HepG2 (cell line): ENCODE measurements around the gene FMC1. TPM values are rescaled to one million over a fixed set of nuclear protein-coding genes. Genes with fewer than 3 reads are reported as not detected.

Experiments used
- DPF2 ChIP-seq: sonication (generic); formaldehyde crosslinking; IDR thresholded peaks from 2 replicates; pipeline ENCODE4 v1.4.0; 2020; ENCODE audit warnings: mild to moderate bottlenecking, low read depth, missing genetic modification reagents, borderline replicate concordance
- HMGA1 ChIP-seq: sonication (generic); formaldehyde crosslinking; conservative IDR thresholded peaks from 2 replicates; pipeline ENCODE4 v1.4.0; 2020; ENCODE audit warnings: missing genetic modification reagents
- HNRNPL ChIP-seq: fragments of 200-400 bp; formaldehyde crosslinking; IDR thresholded peaks from 2 replicates; pipeline ENCODE4 v1.6.1; 2017; ENCODE audit warnings: mild to moderate bottlenecking, low read depth, low read length
- KLF12 ChIP-seq: sonication (generic); formaldehyde crosslinking; IDR thresholded peaks from 2 replicates; pipeline ENCODE4 v1.4.0; 2020; ENCODE audit warnings: missing genetic modification reagents, borderline replicate concordance
- MED1 ChIP-seq: sonication (generic); formaldehyde crosslinking; IDR thresholded peaks from 2 replicates; pipeline ENCODE4 v1.4.0; 2020; ENCODE audit warnings: missing genetic modification reagents
- NAIF1 ChIP-seq: sonication (generic); formaldehyde crosslinking; IDR thresholded peaks from 2 replicates; pipeline ENCODE4 v1.5.0; 2020; ENCODE audit warnings: mild to moderate bottlenecking, missing genetic modification reagents, borderline replicate concordance
- POLR2AphosphoS2 ChIP-seq: IDR thresholded peaks from 2 replicates; pipeline ENCODE4 v1.6.1; 2011; ENCODE audit warnings: low read depth, low read length, improper control_type of control experiment
- PPARG ChIP-seq: conservative IDR thresholded peaks from 2 replicates; pipeline ENCODE4 v1.6.1; 2016; ENCODE audit warnings: missing biosample characterization, missing genetic modification reagents
- PRPF4 ChIP-seq: fragments of 200-400 bp; formaldehyde crosslinking; IDR thresholded peaks from 2 replicates; pipeline ENCODE4 v1.6.1; 2016; ENCODE audit warnings: low read length, low read depth; ENCODE audit not compliant: poor library complexity, severe bottlenecking
- SRY ChIP-seq: sonication (generic); formaldehyde crosslinking; IDR thresholded peaks from 2 replicates; pipeline ENCODE4 v1.8.0; 2022; ENCODE audit warnings: mild to moderate bottlenecking, missing genetic modification reagents
- ZBTB7A ChIP-seq: sonication (generic); formaldehyde crosslinking; IDR thresholded peaks from 2 replicates; pipeline ENCODE4 v1.8.0; 2022; ENCODE audit warnings: mild to moderate bottlenecking, missing genetic modification reagents
- ZFP41 ChIP-seq: sonication (generic); formaldehyde crosslinking; IDR thresholded peaks from 2 replicates; pipeline ENCODE4 v1.4.0; 2020; ENCODE audit warnings: mild to moderate bottlenecking, missing genetic modification reagents, borderline replicate concordance
- ZNF17 ChIP-seq: sonication (generic); formaldehyde crosslinking; IDR thresholded peaks from 2 replicates; pipeline ENCODE4 v1.5.0; 2020; ENCODE audit warnings: mild to moderate bottlenecking, missing genetic modification reagents
- ZNF33B ChIP-seq: sonication (generic); formaldehyde crosslinking; IDR thresholded peaks from 2 replicates; pipeline ENCODE4 v1.5.1; 2020; ENCODE audit warnings: mild to moderate bottlenecking, missing genetic modification reagents
- ZNF501 ChIP-seq: sonication (generic); formaldehyde crosslinking; IDR thresholded peaks from 2 replicates; pipeline ENCODE4 v1.5.1; 2020; ENCODE audit warnings: mild to moderate bottlenecking, moderate library complexity, missing genetic modification reagents
- ZNF572 ChIP-seq: sonication (generic); formaldehyde crosslinking; IDR thresholded peaks from 2 replicates; pipeline ENCODE4 v1.5.1; 2020; ENCODE audit warnings: mild to moderate bottlenecking, missing genetic modification reagents
- ZNF703 ChIP-seq: sonication (generic); formaldehyde crosslinking; IDR thresholded peaks from 2 replicates; pipeline ENCODE4 v1.5.1; 2020; ENCODE audit warnings: missing genetic modification reagents, mild to moderate bottlenecking, moderate library complexity, borderline replicate concordance
- ZNF768 ChIP-seq: sonication (generic); formaldehyde crosslinking; IDR thresholded peaks from 2 replicates; pipeline ENCODE4 v1.4.0; 2020; ENCODE audit warnings: missing genetic modification reagents
- ZNF775 ChIP-seq: sonication (generic); formaldehyde crosslinking; IDR thresholded peaks from 2 replicates; pipeline ENCODE4 v1.4.0; 2020; ENCODE audit warnings: missing genetic modification reagents, mild to moderate bottlenecking, moderate library complexity, borderline replicate concordance
- polyA plus RNA-seq, 8 experiments: library from polyadenylated mRNA; depleted of rRNA in 3 of 8; stranded (reverse) in 7 of 8; unstranded in 1 of 8; fragments of >200 nt; fragmentation: Illumina TruSeq in 4 of 8; extraction: Trizol in 4 of 8; gene quantifications; 2 replicates each; pipeline versions ENCODE4 v1.2.1 to v1.2.3, GENCODE V29; 2011 to 2016; ENCODE audit warnings: low read depth in 4 of 8, missing spikeins in 1 of 8, mixed read lengths in 1 of 8; ENCODE audit not compliant: insufficient read depth in 1 of 8
- total RNA-seq, 5 experiments: library from RNA; depleted of rRNA; stranded (reverse); fragments of >200 nt; fragmentation: Illumina TruSeq; extraction: Trizol; gene quantifications; 2 replicates each; pipeline ENCODE4 v1.2.3, GENCODE V29; 2016; ENCODE audit warnings: low read depth in 1 of 5
- TF ChIP-seq, protein P1 (sequence below): sonication (generic); formaldehyde crosslinking; IDR thresholded peaks from 2 replicates; pipeline ENCODE4 v1.4.0; 2020; ENCODE audit warnings: mild to moderate bottlenecking, missing genetic modification reagents
- TF ChIP-seq, protein P2 (sequence below), 2 experiments: IDR thresholded peaks; 2 replicates each; pipeline ENCODE4 v1.6.1; 2011 to 2012; ENCODE audit warnings: low read length in 2 of 2, borderline replicate concordance in 1 of 2, low read depth in 1 of 2, mild to moderate bottlenecking in 1 of 2, moderate library complexity in 1 of 2
- TF ChIP-seq, protein P3 (sequence below): sonication (generic); formaldehyde crosslinking; IDR thresholded peaks from 2 replicates; pipeline ENCODE4 v1.5.1; 2020; ENCODE audit warnings: missing genetic modification reagents, mild to moderate bottlenecking, borderline replicate concordance
- TF ChIP-seq, protein P4 (sequence below): sonication (generic); formaldehyde crosslinking; IDR thresholded peaks from 2 replicates; pipeline ENCODE4 v1.8.1; 2023; ENCODE audit warnings: missing genetic modification reagents, mild to moderate bottlenecking, borderline replicate concordance
- TF ChIP-seq, protein P5 (sequence below): sonication (generic); formaldehyde crosslinking; IDR thresholded peaks from 2 replicates; pipeline ENCODE4 v1.4.0; 2020; ENCODE audit warnings: missing genetic modification reagents

FMC1 gene
- total and polyA plus RNA-seq, 2 of the 13 experiments (the other 11 are each of a cell fraction or from before 2014, with no cell fraction given) = 39.2 to 50.7 TPM

DNA sequence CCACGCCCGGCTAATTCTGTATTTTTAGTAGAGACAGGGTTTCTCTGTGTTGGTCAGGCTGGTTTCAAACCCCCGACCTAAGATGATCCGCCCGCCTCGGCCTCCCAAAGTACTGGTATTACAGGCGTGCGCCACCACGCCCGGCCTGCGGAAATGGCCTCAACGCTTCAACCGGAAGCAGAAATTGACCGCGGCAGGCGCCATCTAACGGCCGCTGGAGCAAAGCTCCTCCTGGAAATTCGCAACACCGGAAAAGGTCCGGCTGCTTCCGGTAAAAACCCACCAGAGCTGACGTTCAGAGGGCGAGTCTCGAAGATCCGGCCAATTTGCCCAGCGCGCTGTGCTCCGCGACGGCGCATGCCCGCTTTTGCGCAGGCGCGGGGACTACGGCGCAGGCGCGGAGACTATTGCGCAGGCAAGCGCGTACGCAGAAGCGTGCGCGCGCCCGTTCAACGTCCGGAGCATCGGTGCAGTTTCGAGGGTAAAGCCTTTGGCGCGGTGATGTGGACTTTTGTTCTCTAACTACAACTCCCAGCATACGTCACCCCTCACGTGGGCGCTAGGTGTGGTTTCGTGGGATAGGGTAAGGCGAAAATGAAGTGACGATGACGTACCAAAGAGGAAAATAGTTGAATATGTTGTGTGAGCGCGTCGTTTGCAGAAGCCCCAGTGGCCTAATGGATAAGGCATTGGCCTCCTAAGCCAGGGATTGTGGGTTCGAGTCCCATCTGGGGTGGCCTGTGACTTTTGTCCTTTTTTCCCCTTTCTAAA, 915 bp upstream of the FMC1 start (continued):
- TF ChIP-seq ZFP41 (no peak), HMGA1 (CRISPR knock-in tag) (no peak), ZNF703 (CRISPR knock-in tag) (no peak), ZNF768 (CRISPR knock-in tag) (peak; percentile 57; the same call in 1 of the 2 replicates), DPF2 (CRISPR knock-in tag) (no peak), HNRNPL (no peak), MED1 (CRISPR knock-in tag) (peak; percentile 66), ZBTB7A (CRISPR knock-in tag) (no peak), ZNF33B (CRISPR knock-in tag) (peak; percentile 45; the same call in 1 of the 2 replicates), SRY (CRISPR knock-in tag) (peak; percentile 72; the same call in 1 of the 2 replicates), ZNF501 (CRISPR knock-in tag) (peak; percentile 98), ZNF775 (0 out of 2 replicates have a peak, but pooled peaks have one; percentile 79), ZNF572 (CRISPR knock-in tag) (no peak), KLF12 (peak; percentile 50; the same call in 1 of the 2 replicates), PRPF4 (no peak), POLR2AphosphoS2 (no peak), PPARG (CRISPR knock-in tag) (no peak; the same call in 1 of the 2 replicates), NAIF1 (CRISPR knock-in tag) (peak; percentile 74), ZNF17 (CRISPR knock-in tag) (no peak)
- TF ChIP-seq, protein P1, sequence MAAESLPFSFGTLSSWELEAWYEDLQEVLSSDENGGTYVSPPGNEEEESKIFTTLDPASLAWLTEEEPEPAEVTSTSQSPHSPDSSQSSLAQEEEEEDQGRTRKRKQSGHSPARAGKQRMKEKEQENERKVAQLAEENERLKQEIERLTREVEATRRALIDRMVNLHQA (CRISPR knock-in tag) = no peak
- TF ChIP-seq, protein P2, sequence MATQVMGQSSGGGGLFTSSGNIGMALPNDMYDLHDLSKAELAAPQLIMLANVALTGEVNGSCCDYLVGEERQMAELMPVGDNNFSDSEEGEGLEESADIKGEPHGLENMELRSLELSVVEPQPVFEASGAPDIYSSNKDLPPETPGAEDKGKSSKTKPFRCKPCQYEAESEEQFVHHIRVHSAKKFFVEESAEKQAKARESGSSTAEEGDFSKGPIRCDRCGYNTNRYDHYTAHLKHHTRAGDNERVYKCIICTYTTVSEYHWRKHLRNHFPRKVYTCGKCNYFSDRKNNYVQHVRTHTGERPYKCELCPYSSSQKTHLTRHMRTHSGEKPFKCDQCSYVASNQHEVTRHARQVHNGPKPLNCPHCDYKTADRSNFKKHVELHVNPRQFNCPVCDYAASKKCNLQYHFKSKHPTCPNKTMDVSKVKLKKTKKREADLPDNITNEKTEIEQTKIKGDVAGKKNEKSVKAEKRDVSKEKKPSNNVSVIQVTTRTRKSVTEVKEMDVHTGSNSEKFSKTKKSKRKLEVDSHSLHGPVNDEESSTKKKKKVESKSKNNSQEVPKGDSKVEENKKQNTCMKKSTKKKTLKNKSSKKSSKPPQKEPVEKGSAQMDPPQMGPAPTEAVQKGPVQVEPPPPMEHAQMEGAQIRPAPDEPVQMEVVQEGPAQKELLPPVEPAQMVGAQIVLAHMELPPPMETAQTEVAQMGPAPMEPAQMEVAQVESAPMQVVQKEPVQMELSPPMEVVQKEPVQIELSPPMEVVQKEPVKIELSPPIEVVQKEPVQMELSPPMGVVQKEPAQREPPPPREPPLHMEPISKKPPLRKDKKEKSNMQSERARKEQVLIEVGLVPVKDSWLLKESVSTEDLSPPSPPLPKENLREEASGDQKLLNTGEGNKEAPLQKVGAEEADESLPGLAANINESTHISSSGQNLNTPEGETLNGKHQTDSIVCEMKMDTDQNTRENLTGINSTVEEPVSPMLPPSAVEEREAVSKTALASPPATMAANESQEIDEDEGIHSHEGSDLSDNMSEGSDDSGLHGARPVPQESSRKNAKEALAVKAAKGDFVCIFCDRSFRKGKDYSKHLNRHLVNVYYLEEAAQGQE (IDR thresholded peaks at IDR 0.05; ENCODE audit: borderline replicate concordance in 1 of 2, low read depth in 1 of 2, low read length in 2 of 2) = peak in 1 of 2 experiments; percentile 10; a peak in 1 of 4 replicates
- TF ChIP-seq, protein P3, sequence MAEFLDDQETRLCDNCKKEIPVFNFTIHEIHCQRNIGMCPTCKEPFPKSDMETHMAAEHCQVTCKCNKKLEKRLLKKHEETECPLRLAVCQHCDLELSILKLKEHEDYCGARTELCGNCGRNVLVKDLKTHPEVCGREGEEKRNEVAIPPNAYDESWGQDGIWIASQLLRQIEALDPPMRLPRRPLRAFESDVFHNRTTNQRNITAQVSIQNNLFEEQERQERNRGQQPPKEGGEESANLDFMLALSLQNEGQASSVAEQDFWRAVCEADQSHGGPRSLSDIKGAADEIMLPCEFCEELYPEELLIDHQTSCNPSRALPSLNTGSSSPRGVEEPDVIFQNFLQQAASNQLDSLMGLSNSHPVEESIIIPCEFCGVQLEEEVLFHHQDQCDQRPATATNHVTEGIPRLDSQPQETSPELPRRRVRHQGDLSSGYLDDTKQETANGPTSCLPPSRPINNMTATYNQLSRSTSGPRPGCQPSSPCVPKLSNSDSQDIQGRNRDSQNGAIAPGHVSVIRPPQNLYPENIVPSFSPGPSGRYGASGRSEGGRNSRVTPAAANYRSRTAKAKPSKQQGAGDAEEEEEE (CRISPR knock-in tag) = no peak
- TF ChIP-seq, protein P4, sequence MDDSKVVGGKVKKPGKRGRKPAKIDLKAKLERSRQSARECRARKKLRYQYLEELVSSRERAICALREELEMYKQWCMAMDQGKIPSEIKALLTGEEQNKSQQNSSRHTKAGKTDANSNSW = no peak; the same call in 1 of the 2 replicates
- TF ChIP-seq, protein P5, sequence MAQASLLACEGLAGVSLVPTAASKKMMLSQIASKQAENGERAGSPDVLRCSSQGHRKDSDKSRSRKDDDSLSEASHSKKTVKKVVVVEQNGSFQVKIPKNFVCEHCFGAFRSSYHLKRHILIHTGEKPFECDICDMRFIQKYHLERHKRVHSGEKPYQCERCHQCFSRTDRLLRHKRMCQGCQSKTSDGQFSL = no peak
